Parathyroid adenoma (tissue), 2 donors: ENCODE data around the gene AQP6.

ENCODE experiments used
- H2AFZ ChIP-seq: fragments of 300-600 bp; sonication (generic); one replicate; pipeline ENCODE4 v1.7.0; 2017; ENCODE audit warnings: antibody characterized with exemption, mild to moderate bottlenecking
- H3K27ac ChIP-seq: fragments of 300-600 bp; sonication (generic); one replicate; pipeline ENCODE4 v1.7.0; 2017
- H3K27me3 ChIP-seq: fragments of 300-600 bp; sonication (generic); one replicate; pipeline ENCODE4 v1.7.0; 2017; ENCODE audit warnings: low read length; ENCODE audit not compliant: control insufficient read depth, insufficient read depth
- H3K36me3 ChIP-seq: fragments of 300-600 bp; sonication (generic); one replicate; pipeline ENCODE4 v1.7.0; 2017; ENCODE audit warnings: low read length; ENCODE audit not compliant: control insufficient read depth, insufficient read depth
- H3K4me1 ChIP-seq: fragments of 300-600 bp; sonication (generic); one replicate; pipeline ENCODE4 v1.7.0; 2017; ENCODE audit warnings: control low read depth
- H3K4me2 ChIP-seq: fragments of 300-600 bp; sonication (generic); one replicate; pipeline ENCODE4 v1.7.0; 2017; ENCODE audit warnings: low read length
- H3K4me3 ChIP-seq: fragments of 300-600 bp; sonication (generic); one replicate; pipeline ENCODE4 v1.7.0; 2017; ENCODE audit warnings: low read depth, low read length
- H3K79me2 ChIP-seq: fragments of 300-600 bp; sonication (generic); one replicate; pipeline ENCODE4 v1.7.0; 2017; ENCODE audit warnings: control low read depth
- H3K9ac ChIP-seq: fragments of 300-600 bp; sonication (generic); one replicate; pipeline ENCODE4 v1.7.0; 2017; ENCODE audit warnings: mild to moderate bottlenecking
- H3K9me3 ChIP-seq: fragments of 300-600 bp; sonication (generic); one replicate; pipeline ENCODE4 v1.7.0; 2017; ENCODE audit warnings: low read length; ENCODE audit not compliant: control insufficient read depth
- TF ChIP-seq, protein P1 (sequence below): fragments of 300-600 bp; sonication (generic); IDR thresholded peaks from one replicate; pipeline ENCODE4 v1.7.0; 2017; ENCODE audit warnings: antibody characterized with exemption, mild to moderate bottlenecking
- donor health status: primary hyperparathyroidism.

Gene AQP6

DNA sequence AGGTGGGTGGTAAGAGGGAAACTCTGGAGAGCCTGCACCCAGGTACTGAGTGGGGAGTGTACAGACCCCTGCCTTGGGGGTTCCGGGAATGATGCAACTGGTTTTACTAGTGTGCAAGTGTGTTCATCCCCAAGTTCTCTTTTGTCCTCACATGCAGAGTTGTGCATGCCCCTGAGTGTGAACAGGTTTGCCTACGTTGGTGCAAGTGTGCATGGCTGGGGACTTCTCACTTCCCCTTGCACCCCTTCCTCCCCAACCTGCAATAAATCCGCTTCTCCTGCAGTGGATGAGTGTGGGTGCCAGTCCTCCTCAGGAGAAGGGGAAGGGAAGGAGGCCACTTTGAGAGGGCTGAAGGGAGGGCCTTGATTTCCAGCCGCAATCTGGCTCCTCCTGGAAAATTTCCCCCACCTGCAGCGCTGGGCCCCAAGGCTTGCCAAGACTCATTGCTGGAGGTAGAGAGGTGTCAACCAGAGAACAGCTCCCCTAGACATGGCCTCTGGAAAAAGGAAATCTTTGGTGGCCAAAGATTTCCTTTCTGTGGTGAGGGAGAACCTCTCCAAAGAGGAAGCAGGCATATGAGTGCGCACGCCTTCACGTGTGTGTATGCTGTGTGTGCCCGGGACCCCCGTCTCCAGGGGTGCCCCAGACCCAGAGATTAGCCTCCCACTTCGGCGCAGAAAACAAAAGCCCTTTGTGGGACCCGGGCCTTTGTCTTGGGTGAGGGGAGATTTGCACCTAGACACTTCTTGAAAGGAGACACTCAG, 16.7 kb upstream of the AQP6 start:
- no peak overlapping the region for H3K4me2 ChIP-seq
- H3K27me3 ChIP-seq: no peaks in the 10 kb centered on the region
- no peak overlapping the region for H3K27ac ChIP-seq

DNA sequence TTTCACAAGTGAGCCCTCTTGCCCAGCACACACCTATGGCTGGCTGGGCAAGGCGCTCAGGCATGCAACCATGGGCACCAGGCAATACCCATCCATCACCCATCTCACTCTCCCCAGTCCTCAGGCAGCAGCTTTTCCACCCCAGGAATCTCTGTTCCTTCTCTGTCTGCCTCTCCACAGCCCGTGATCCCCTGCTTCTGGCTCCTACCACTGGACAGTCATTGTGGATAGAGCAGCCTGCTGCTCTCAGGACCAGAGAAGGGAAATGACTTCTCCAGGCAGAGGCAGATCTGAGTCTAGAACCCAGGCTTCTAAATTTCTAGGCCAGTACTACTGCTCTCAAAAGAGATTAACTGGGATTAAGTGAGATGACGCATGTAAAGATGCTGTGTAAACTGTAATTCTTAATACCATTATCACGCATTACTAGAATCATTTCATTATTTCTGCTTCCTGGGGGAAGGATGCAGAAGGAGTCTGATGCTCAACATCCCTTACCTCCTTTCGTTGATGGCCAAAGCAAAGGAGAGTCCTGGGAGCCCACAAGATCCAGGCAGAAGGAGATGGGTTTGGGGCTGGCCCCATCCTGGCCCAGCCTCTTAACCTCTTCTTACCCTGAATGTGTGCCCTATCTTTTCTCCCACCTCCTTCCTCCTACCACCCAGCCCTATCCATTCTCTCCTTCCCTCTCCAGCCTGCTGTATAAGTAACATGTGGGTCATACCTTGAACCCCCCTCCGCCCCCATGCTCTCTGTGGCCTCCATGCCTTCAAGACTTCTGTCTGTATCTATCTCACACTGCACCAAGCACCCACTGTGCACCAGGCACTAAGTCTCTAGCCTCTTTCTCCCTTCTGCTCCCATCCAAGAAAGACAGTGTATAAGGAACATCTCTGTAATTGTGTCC, 15.8 kb upstream of the AQP6 start:
- Histone ChIP-seq H3K27me3 (no peaks in the 10 kb centered on the region), H3K9ac (no peak overlapping the region), H3K4me1 (no peaks in the 10 kb centered on the region), H3K27ac (no peak overlapping the region), H3K79me2 (no peaks in the 10 kb centered on the region), H2AFZ (no peak overlapping the region), H3K4me3 (no peak overlapping the region), H3K36me3 (no peaks in the 10 kb centered on the region), H3K9me3 (no peaks in the 10 kb centered on the region), H3K4me2 (no peak overlapping the region)
- TF ChIP-seq, protein P1, sequence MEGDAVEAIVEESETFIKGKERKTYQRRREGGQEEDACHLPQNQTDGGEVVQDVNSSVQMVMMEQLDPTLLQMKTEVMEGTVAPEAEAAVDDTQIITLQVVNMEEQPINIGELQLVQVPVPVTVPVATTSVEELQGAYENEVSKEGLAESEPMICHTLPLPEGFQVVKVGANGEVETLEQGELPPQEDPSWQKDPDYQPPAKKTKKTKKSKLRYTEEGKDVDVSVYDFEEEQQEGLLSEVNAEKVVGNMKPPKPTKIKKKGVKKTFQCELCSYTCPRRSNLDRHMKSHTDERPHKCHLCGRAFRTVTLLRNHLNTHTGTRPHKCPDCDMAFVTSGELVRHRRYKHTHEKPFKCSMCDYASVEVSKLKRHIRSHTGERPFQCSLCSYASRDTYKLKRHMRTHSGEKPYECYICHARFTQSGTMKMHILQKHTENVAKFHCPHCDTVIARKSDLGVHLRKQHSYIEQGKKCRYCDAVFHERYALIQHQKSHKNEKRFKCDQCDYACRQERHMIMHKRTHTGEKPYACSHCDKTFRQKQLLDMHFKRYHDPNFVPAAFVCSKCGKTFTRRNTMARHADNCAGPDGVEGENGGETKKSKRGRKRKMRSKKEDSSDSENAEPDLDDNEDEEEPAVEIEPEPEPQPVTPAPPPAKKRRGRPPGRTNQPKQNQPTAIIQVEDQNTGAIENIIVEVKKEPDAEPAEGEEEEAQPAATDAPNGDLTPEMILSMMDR: no peak

More for the DNA sequence above, 16.7 kb upstream of the AQP6 start:
- no peak overlapping the region for H3K9ac ChIP-seq
- no peak overlapping the region for H2AFZ ChIP-seq
- no peaks in the 10 kb centered on the region for H3K9me3 ChIP-seq
- H3K4me1 ChIP-seq: no peaks in the 10 kb centered on the region
- TF ChIP-seq, protein P1: no peak
- H3K4me3 ChIP-seq: no peak overlapping the region
- no peaks in the 10 kb centered on the region for H3K36me3 ChIP-seq
- H3K79me2 ChIP-seq: no peaks in the 10 kb centered on the region

DNA sequence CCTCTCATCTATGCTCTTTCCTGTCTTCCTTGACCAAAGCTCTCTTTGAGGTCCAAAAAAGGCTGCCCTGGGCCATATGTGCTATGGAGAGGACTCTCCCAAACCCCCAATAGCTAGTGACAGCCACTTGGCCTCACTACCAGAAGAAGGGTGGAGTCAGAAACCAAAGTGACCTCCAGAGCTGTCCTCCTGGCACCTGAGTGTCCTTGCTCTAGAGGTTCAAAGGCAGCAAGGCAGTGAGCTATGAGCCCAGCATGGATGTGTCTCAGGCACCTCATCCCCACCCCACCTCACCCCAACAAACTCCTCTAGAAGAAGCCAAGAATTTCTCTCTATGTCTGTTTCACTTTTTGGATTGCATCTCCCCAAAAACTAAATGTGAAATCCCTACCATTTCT, 15.2 kb upstream of the AQP6 start:
- H3K4me2 ChIP-seq: no peak overlapping the region
- H3K27ac ChIP-seq: no peak overlapping the region
- H3K27me3 ChIP-seq: no peaks in the 10 kb centered on the region
- TF ChIP-seq, protein P1: no peak
- no peak overlapping the region for H3K4me3 ChIP-seq
- no peak overlapping the region for H3K9ac ChIP-seq
- H3K79me2 ChIP-seq: no peaks in the 10 kb centered on the region
- H3K36me3 ChIP-seq: no peaks in the 10 kb centered on the region
- H2AFZ ChIP-seq: no peak overlapping the region
- H3K9me3 ChIP-seq: no peaks in the 10 kb centered on the region
- peaks cover 1% of the 10 kb centered on the region for H3K4me1 ChIP-seq

DNA sequence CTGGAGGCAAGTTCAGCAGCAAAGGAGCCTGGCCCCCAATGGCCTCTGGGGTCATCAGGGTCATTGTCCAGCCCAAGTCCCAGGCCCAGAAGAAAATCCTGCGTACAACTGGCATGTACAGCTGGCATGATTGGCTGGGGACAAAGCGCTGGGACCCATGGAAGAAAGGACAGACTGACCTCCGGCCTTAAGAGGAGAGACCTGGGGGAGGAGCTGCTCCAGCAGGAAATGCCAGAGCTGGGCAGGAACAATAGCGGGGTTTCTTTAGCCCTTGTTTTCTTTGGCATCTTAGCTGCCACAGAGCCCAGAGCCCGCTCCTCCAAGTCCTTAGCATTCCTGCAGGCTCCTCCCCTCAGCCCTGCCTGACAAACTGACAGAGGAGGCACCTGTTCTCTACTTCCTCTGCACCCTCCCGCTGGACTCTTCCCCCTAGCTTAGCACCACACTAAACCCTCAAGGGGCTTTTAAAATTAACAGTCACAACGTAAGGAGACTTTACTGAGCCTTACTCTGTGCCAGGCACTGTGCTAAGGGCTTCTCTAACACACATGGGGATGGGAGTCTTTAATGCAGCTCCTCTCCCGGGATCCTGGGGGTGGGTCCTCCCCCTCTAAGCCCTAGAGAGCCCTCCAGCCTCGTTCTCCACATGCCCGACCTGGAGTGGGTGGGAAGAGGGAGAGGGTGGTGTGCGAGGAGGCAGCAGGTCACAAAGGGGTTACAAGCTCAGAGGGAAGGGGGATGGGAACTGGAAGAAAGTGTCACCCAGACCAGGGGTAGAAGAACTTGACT, 12.9 kb upstream of the AQP6 start:
- Histone ChIP-seq H3K27ac (no peak overlapping the region), H3K9ac (no peak overlapping the region), H3K9me3 (no peaks in the 10 kb centered on the region), H2AFZ (no peak overlapping the region), H3K27me3 (no peaks in the 10 kb centered on the region), H3K79me2 (no peaks in the 10 kb centered on the region), H3K4me1 (peaks cover 6% of the 10 kb centered on the region), H3K4me3 (no peak overlapping the region), H3K36me3 (no peaks in the 10 kb centered on the region), H3K4me2 (no peak overlapping the region)
- TF ChIP-seq, protein P1: no peak
